HCT116 (cell line): ENCODE results near the gene NOSIP. TPM values are rescaled to one million over a fixed set of nuclear protein-coding genes. Genes with fewer than 3 reads are reported as not detected.

Source experiments
- ATAC-seq: fragments of 200-7000 bp; cut with Tn5 transposase; 2 replicates; pipeline ENCODE4 v1.9.1; 2020; ENCODE audit warnings: mild to moderate bottlenecking, moderate library complexity
- BruUV-seq: library from RNA; stranded (reverse); fragments of 400-500 nt; replicated peaks from 2 replicates; lab custom pipeline; 2021; lab: Mats Ljungman, UMichigan
- CTCF ChIA-PET: fragments of 300-600 bp; sonication (Branson Sonifier 250); formaldehyde crosslinking; loops from one replicate; lab custom pipeline; 2021; ENCODE audit warnings: antibody characterized with exemption; lab: Charles Lee
- POLR2A ChIA-PET: fragments of 300-600, 350-600 bp; sonication (Branson Sonifier 250); formaldehyde crosslinking; loops from one replicate; lab custom pipeline; 2021; ENCODE audit warnings: antibody characterized with exemption; lab: Charles Lee
- RAD21 ChIA-PET, 2 experiments: fragments of 300-600 bp; sonication (Branson Sonifier 250); formaldehyde crosslinking; loops; one replicate each; lab custom pipeline; 2023; ENCODE audit warnings: low total read pairs in 2 of 2; ENCODE audit not compliant: uncharacterized antibody in 2 of 2, unreplicated experiment in 2 of 2, low non-redundant PET in 1 of 2; lab: Charles Lee
- DNase-seq: peaks from one replicate; pipeline ENCODE4 v3.0.0-alpha.2; 2010; ENCODE audit warnings: low read depth, low spot score
- H2AFZ ChIP-seq: fragments of 200-600 bp; shearing (Covaris generic), sonication (generic); 2 replicates; pipeline ENCODE4 v1.6.1; 2017; ENCODE audit warnings: low read depth, mixed run types, mixed read lengths, antibody characterized with exemption, low read length; ENCODE audit not compliant: poor library complexity, severe bottlenecking
- H3K27ac ChIP-seq: 2 replicates; pipeline ENCODE4 v1.5.1; 2012; ENCODE audit warnings: low read depth, low read length
- H3K27me3 ChIP-seq: fragments of 200-600 bp; sonication (generic); 2 replicates; pipeline ENCODE4 v1.6.1; 2016; ENCODE audit warnings: mixed run types, low read length, mixed read lengths; ENCODE audit not compliant: insufficient read depth
- H3K36me3 ChIP-seq, 2 experiments: fragments of 200-500 bp in 1 of 2; fragments of 200-600 bp in 1 of 2; sonication (Bioruptor generic) in 1 of 2; sonication (generic) in 1 of 2; 2 replicates each; pipeline versions ENCODE4 v1.5.1 to v1.6.1; 2014 to 2016; ENCODE audit warnings: low read length in 2 of 2, inconsistent platforms in 1 of 2, mixed read lengths in 1 of 2, mixed run types in 1 of 2; ENCODE audit not compliant: insufficient read depth in 2 of 2, control insufficient read depth in 1 of 2
- H3K4me1 ChIP-seq, 2 experiments: fragments of 200-600 bp in 1 of 2; sonication (generic) in 1 of 2; 2 replicates each; pipeline versions ENCODE4 v1.5.1 to v1.6.1; 2012 to 2017; ENCODE audit warnings: low read length in 2 of 2, inconsistent platforms in 1 of 2, mild to moderate bottlenecking in 1 of 2, mixed read lengths in 1 of 2, mixed run types in 1 of 2, moderate library complexity in 1 of 2; ENCODE audit not compliant: insufficient read depth in 2 of 2, control insufficient read depth in 1 of 2
- H3K4me2 ChIP-seq: fragments of 200-600 bp; sonication (generic); 2 replicates; pipeline ENCODE4 v1.6.1; 2017; ENCODE audit warnings: mixed run types, low read length, mixed read lengths
- H3K4me3 ChIP-seq, 2 experiments: fragments of 200-600 bp in 1 of 2; sonication (generic) in 1 of 2; replicated peaks in 1 of 2; 2 replicates each; pipeline ENCODE4 v1.5.1; 2011 to 2016; ENCODE audit warnings: low read length in 2 of 2, control low read depth in 1 of 2, low read depth in 1 of 2, mild to moderate bottlenecking in 1 of 2, mixed read lengths in 1 of 2, mixed run types in 1 of 2
- H3K79me2 ChIP-seq: fragments of 200-600 bp; sonication (generic); 2 replicates; pipeline ENCODE4 v1.6.1; 2017; ENCODE audit warnings: mild to moderate bottlenecking, mixed run types, low read length, moderate library complexity, mixed read lengths; ENCODE audit not compliant: insufficient read depth
- H3K9ac ChIP-seq: fragments of 200-600 bp; sonication (generic); 2 replicates; pipeline ENCODE4 v1.6.1; 2016; ENCODE audit warnings: low read length, mixed read lengths
- H3K9me2 ChIP-seq: fragments of 200-600 bp; sonication (generic), shearing (Covaris generic); 2 replicates; pipeline ENCODE4 v1.6.1; 2017; ENCODE audit warnings: mixed run types, mild to moderate bottlenecking, moderate library complexity; ENCODE audit not compliant: insufficient read depth
- H3K9me3 ChIP-seq, 2 experiments: fragments of 200-500 bp in 1 of 2; fragments of 200-600 bp in 1 of 2; sonication (Bioruptor generic) in 1 of 2; sonication (generic) in 1 of 2; 2 replicates each; pipeline ENCODE4 v1.6.1; 2014 to 2017; ENCODE audit warnings: low read length in 2 of 2, mixed read lengths in 2 of 2, inconsistent platforms in 1 of 2, low read depth in 1 of 2, mild to moderate bottlenecking in 1 of 2, mixed run types in 1 of 2, moderate library complexity in 1 of 2; ENCODE audit not compliant: control insufficient read depth in 1 of 2, insufficient read depth in 1 of 2
- H4K20me1 ChIP-seq: fragments of 200-600 bp; sonication (generic), shearing (Covaris generic); 2 replicates; pipeline ENCODE4 v1.6.1; 2017; ENCODE audit warnings: mixed run types, mild to moderate bottlenecking, moderate library complexity; ENCODE audit not compliant: insufficient read depth
- CBX3 ChIP-seq: IDR thresholded peaks from 2 replicates; pipeline ENCODE4 v1.6.1; 2012; ENCODE audit warnings: low read depth
- CEBPB ChIP-seq: IDR thresholded peaks from 2 replicates; pipeline ENCODE4 v1.6.1; 2012; ENCODE audit warnings: low read depth
- ELF1 ChIP-seq: IDR thresholded peaks from 2 replicates; pipeline ENCODE4 v1.6.1; 2012; ENCODE audit warnings: low read depth, borderline replicate concordance
- EZH2phosphoT487 ChIP-seq: fragments of 200-600 bp; IDR thresholded peaks from 2 replicates; pipeline ENCODE4 v1.6.1; 2018; ENCODE audit warnings: antibody characterized with exemption, borderline replicate concordance
- FOSL1 ChIP-seq: IDR thresholded peaks from 2 replicates; pipeline ENCODE4 v1.6.1; 2012; ENCODE audit warnings: low read depth
- POLR2A ChIP-seq: IDR thresholded peaks from 2 replicates; pipeline ENCODE4 v1.7.0; 2011; ENCODE audit warnings: borderline replicate concordance; ENCODE audit not compliant: insufficient read depth, insufficient read length; ENCODE audit errors: extremely low read depth
- SIN3A ChIP-seq: IDR thresholded peaks from 2 replicates; pipeline ENCODE4 v1.6.1; 2012; ENCODE audit warnings: low read depth
- SP1 ChIP-seq: IDR thresholded peaks from 2 replicates; pipeline ENCODE4 v1.6.1; 2012; ENCODE audit warnings: low read depth
- SRF ChIP-seq: IDR thresholded peaks from 2 replicates; pipeline ENCODE4 v1.6.1; 2012; ENCODE audit warnings: low read depth
- TCF7L2 ChIP-seq: IDR thresholded peaks from 2 replicates; pipeline ENCODE4 v1.7.0; 2011; ENCODE audit warnings: borderline replicate concordance, inconsistent platforms; ENCODE audit not compliant: insufficient read depth, insufficient read length; ENCODE audit errors: extremely low read depth
- ZFX ChIP-seq: fragments of 450-650 bp; IDR thresholded peaks from 2 replicates; pipeline ENCODE4 v1.6.1; 2017
- ZNF274 ChIP-seq: fragments of 200-500 bp; sonication (Bioruptor generic); IDR thresholded peaks from 2 replicates; pipeline ENCODE4 v1.6.1; 2014; ENCODE audit warnings: mild to moderate bottlenecking, low read depth, low read length, inconsistent platforms
- intact Hi-C: fragments of 100-400 bp; cut with micrococcal nuclease; formaldehyde crosslinking; loops from 2 replicates; pipeline ENCODE4 v1.10.0; 2022
- total RNA-seq: library from RNA; stranded (reverse); gene quantifications from one replicate; pipeline ENCODE4 v1.2.1, GENCODE V29; 2021; ENCODE audit not compliant: unreplicated experiment
- TF ChIP-seq, protein P1 (sequence below), 3 experiments: fragments of 200-600 bp in 1 of 3; sonication (generic) in 1 of 3; IDR thresholded peaks in 2 of 3; conservative IDR thresholded peaks in 1 of 3; 2 replicates each; pipeline ENCODE4 v1.5.1; 2012 to 2017; ENCODE audit warnings: low read depth in 2 of 3, low read length in 2 of 3, antibody characterized with exemption in 1 of 3, borderline replicate concordance in 1 of 3, control low read depth in 1 of 3, mild to moderate bottlenecking in 1 of 3, mixed read lengths in 1 of 3, mixed run types in 1 of 3, moderate library complexity in 1 of 3; ENCODE audit not compliant: insufficient read depth in 1 of 3
- TF ChIP-seq, protein P2 (sequence below): IDR thresholded peaks from 2 replicates; pipeline ENCODE4 v1.6.1; 2012
- TF ChIP-seq, protein P3 (sequence below): IDR thresholded peaks from 2 replicates; pipeline ENCODE4 v1.6.1; 2012
- TF ChIP-seq, protein P4 (sequence below): IDR thresholded peaks from 2 replicates; pipeline ENCODE4 v1.6.1; 2012; ENCODE audit warnings: low read depth
- TF ChIP-seq, protein P5 (sequence below): IDR thresholded peaks from 2 replicates; pipeline ENCODE4 v1.6.1; 2011; ENCODE audit warnings: mild to moderate bottlenecking, low read length, moderate library complexity; ENCODE audit not compliant: insufficient replicate concordance; ENCODE audit errors: extremely low read depth

The NOSIP gene
- total RNA-seq, 1 experiment from 2014 or later = 133 TPM

- H3K9me3 ChIP-seq = no peaks in the 10 kb centered on the region
- DNase-seq (no peak), ATAC-seq (no peak)
- intact Hi-C loops = no loop called here
- no peaks in the 10 kb centered on the region for H3K9me2 ChIP-seq
- peaks cover 3 to 14% of the 10 kb centered on the region in 2 experiments; a peak in 3 of 4 replicates for H3K4me1 ChIP-seq
- TF ChIP-seq POLR2A (no peak), CBX3 (no peak), ELF1 (no peak), SP1 (no peak), ZFX (no peak), EZH2phosphoT487 (no peak), ZNF274 (no peak), SRF (no peak), TCF7L2 (no peak), CEBPB (no peak), FOSL1 (no peak), SIN3A (no peak)
- TF ChIP-seq, protein P1, sequence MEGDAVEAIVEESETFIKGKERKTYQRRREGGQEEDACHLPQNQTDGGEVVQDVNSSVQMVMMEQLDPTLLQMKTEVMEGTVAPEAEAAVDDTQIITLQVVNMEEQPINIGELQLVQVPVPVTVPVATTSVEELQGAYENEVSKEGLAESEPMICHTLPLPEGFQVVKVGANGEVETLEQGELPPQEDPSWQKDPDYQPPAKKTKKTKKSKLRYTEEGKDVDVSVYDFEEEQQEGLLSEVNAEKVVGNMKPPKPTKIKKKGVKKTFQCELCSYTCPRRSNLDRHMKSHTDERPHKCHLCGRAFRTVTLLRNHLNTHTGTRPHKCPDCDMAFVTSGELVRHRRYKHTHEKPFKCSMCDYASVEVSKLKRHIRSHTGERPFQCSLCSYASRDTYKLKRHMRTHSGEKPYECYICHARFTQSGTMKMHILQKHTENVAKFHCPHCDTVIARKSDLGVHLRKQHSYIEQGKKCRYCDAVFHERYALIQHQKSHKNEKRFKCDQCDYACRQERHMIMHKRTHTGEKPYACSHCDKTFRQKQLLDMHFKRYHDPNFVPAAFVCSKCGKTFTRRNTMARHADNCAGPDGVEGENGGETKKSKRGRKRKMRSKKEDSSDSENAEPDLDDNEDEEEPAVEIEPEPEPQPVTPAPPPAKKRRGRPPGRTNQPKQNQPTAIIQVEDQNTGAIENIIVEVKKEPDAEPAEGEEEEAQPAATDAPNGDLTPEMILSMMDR (IDR thresholded peaks at IDR 0.05 in 2 of 3, conservative IDR thresholded peaks at IDR 0.05 in 1 of 3; ENCODE audit: borderline replicate concordance in 1 of 3, insufficient read depth in 1 of 3, low read depth in 2 of 3, low read length in 2 of 3) = no peak
- TF ChIP-seq, protein P2, sequence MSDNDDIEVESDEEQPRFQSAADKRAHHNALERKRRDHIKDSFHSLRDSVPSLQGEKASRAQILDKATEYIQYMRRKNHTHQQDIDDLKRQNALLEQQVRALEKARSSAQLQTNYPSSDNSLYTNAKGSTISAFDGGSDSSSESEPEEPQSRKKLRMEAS = no peak
- TF ChIP-seq, protein P3, sequence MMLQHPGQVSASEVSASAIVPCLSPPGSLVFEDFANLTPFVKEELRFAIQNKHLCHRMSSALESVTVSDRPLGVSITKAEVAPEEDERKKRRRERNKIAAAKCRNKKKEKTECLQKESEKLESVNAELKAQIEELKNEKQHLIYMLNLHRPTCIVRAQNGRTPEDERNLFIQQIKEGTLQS = no peak
- TF ChIP-seq, protein P4, sequence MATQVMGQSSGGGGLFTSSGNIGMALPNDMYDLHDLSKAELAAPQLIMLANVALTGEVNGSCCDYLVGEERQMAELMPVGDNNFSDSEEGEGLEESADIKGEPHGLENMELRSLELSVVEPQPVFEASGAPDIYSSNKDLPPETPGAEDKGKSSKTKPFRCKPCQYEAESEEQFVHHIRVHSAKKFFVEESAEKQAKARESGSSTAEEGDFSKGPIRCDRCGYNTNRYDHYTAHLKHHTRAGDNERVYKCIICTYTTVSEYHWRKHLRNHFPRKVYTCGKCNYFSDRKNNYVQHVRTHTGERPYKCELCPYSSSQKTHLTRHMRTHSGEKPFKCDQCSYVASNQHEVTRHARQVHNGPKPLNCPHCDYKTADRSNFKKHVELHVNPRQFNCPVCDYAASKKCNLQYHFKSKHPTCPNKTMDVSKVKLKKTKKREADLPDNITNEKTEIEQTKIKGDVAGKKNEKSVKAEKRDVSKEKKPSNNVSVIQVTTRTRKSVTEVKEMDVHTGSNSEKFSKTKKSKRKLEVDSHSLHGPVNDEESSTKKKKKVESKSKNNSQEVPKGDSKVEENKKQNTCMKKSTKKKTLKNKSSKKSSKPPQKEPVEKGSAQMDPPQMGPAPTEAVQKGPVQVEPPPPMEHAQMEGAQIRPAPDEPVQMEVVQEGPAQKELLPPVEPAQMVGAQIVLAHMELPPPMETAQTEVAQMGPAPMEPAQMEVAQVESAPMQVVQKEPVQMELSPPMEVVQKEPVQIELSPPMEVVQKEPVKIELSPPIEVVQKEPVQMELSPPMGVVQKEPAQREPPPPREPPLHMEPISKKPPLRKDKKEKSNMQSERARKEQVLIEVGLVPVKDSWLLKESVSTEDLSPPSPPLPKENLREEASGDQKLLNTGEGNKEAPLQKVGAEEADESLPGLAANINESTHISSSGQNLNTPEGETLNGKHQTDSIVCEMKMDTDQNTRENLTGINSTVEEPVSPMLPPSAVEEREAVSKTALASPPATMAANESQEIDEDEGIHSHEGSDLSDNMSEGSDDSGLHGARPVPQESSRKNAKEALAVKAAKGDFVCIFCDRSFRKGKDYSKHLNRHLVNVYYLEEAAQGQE = no peak
- TF ChIP-seq, protein P5, sequence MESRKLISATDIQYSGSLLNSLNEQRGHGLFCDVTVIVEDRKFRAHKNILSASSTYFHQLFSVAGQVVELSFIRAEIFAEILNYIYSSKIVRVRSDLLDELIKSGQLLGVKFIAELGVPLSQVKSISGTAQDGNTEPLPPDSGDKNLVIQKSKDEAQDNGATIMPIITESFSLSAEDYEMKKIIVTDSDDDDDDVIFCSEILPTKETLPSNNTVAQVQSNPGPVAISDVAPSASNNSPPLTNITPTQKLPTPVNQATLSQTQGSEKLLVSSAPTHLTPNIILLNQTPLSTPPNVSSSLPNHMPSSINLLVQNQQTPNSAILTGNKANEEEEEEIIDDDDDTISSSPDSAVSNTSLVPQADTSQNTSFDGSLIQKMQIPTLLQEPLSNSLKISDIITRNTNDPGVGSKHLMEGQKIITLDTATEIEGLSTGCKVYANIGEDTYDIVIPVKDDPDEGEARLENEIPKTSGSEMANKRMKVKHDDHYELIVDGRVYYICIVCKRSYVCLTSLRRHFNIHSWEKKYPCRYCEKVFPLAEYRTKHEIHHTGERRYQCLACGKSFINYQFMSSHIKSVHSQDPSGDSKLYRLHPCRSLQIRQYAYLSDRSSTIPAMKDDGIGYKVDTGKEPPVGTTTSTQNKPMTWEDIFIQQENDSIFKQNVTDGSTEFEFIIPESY = no peak
- H3K27ac ChIP-seq = no peak overlapping the region
- no peak overlapping the region for H3K9ac ChIP-seq
- no peak overlapping the region for H3K4me2 ChIP-seq
- RAD21 ChIA-PET = no interaction called here
- no peaks in the 10 kb centered on the region for H3K36me3 ChIP-seq
- POLR2A ChIA-PET = no interaction called here
- no peaks in the 10 kb centered on the region for H3K27me3 ChIP-seq
- H3K79me2 ChIP-seq = no peaks in the 10 kb centered on the region
- BruUV-seq = no TSS peak
- no peaks in the 10 kb centered on the region for H4K20me1 ChIP-seq
- H3K4me3 ChIP-seq = no peak overlapping the region
- CTCF ChIA-PET = no interaction called here
- H2AFZ ChIP-seq = no peak overlapping the region
Measured at GRCh38 chr19:49544154-49544553, 36.2 kb downstream of the NOSIP start.
